Left lung (tissue), 10 donors: ENCODE data around the gene ACMSD. TPM values are rescaled to one million over a fixed set of nuclear protein-coding genes. Genes with fewer than 3 reads are reported as not detected.

Experiments used
- ATAC-seq: fragments of 200-7000 bp; cut with Tn5 transposase; one replicate; pipeline ENCODE4 v1.9.1; 2020; ENCODE audit warnings: moderate library complexity
- DNase-seq, 4 donors: peaks; one replicate each; pipeline ENCODE4 v3.0.0-alpha.2; 2013 to 2020
- H3K27ac ChIP-seq, 2 donors: fragments of 200-600 bp; sonication (generic) in 1 of 2; one replicate each; pipeline versions ENCODE4 v1.5.0 to v1.8.0; 2020 to 2021
- H3K27me3 ChIP-seq, 2 donors: fragments of 200-600 bp; sonication (generic) in 1 of 2; one replicate each; pipeline versions ENCODE4 v1.5.0 to v1.8.0; 2020 to 2021
- H3K36me3 ChIP-seq, 2 donors: fragments of 200-600 bp; sonication (generic) in 1 of 2; one replicate each; pipeline versions ENCODE4 v1.5.0 to v1.8.0; 2020 to 2021
- H3K4me1 ChIP-seq, 2 donors: fragments of 200-600 bp; one replicate each; pipeline ENCODE4 v1.8.0; 2021
- H3K4me3 ChIP-seq, 2 donors: fragments of 200-600 bp; sonication (generic) in 1 of 2; one replicate each; pipeline versions ENCODE4 v1.5.0 to v1.8.0; 2020 to 2021; ENCODE audit warnings: mild to moderate bottlenecking in 1 of 2
- H3K9me3 ChIP-seq, 2 donors: fragments of 200-600 bp; sonication (generic) in 1 of 2; one replicate each; pipeline versions ENCODE4 v1.5.0 to v1.8.0; 2020 to 2021
- intact Hi-C, 2 donors: fragments of 100-400 bp; cut with DNase I; formaldehyde crosslinking; loops; one replicate each; pipeline versions ENCODE4 v1.11.2 to v1.14.2; 2022
- polyA plus RNA-seq, 6 donors: library from polyadenylated mRNA; unstranded; fragments of 120-200 nt; gene quantifications; one replicate each; pipeline ENCODE4 v1.2.1, GENCODE V29; 2013; ENCODE audit not compliant: insufficient read length in 6 of 6
- total RNA-seq, 2 donors: library from RNA; stranded (reverse); fragmentation: NEBNext Ultra II Directional; extraction: Animal tissue kit (Norgen Biotek cat#: 25700); gene quantifications; one replicate each; pipeline ENCODE4 v1.2.1, GENCODE V29; 2021
- TF ChIP-seq, protein P1 (sequence below), 2 donors: fragments of 200-600 bp; sonication (generic) in 1 of 2; IDR thresholded peaks; one replicate each; pipeline versions ENCODE4 v1.5.0 to v1.8.0; 2021; ENCODE audit warnings: antibody characterized with exemption in 2 of 2
- donor health status: DM: no; HTN: yes; CAD: no.
- donor health status: DM: no; HTN: no; CAD: no.

ACMSD gene
- total and polyA plus RNA-seq, 8 donors = 1.0 to 2.0 (median 1.7) TPM; not detected in 2

DNA sequence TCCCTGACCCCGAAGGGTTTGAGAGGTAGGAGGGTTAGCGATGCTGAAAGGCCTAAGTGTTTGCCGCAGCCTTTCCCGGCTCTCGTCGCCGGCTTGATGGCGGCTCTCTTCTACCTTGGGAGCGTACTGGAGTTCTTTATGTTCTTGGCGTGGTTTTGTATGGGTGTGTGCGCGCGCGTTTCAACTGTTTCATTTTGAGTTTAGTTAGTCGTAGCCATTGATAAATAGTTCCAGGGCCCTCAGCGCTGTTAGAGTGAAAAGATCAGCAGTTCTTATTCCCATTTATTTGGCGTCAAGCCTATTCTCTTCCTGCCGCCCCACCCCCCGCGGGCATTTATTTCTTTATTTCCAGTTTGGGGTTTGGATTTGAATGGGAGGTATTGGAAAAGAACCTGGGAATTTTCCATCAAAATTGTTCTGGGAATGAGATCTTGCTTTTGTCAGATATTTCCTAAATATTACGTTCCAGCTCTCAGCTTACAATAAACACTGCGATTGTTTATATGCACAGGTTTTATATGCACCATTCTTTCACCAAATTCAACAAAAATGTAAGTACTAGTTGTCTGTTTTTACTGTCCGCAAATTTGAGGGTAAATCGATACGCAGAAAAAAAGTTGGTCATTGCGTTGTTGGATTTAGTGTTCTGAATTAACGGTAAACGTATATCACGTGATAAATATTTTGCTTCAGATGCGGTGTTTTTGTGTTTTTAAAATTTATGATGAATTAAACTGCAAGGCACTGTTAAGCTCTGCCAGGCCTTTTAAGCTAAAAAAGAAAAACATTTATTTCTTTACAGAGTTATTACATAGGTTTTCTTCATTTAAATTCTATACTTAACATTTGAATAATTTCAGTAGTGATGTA lies 81.2 kb downstream of the ACMSD start:
- no peaks in the 10 kb centered on the region for H3K27me3 ChIP-seq
- peak; percentile 6 for ATAC-seq
- peaks cover 0 to 9% of the 10 kb centered on the region in 2 donors for H3K36me3 ChIP-seq
- peak overlapping the region; percentile 98 to 99 for H3K27ac ChIP-seq
- TF ChIP-seq, protein P1, sequence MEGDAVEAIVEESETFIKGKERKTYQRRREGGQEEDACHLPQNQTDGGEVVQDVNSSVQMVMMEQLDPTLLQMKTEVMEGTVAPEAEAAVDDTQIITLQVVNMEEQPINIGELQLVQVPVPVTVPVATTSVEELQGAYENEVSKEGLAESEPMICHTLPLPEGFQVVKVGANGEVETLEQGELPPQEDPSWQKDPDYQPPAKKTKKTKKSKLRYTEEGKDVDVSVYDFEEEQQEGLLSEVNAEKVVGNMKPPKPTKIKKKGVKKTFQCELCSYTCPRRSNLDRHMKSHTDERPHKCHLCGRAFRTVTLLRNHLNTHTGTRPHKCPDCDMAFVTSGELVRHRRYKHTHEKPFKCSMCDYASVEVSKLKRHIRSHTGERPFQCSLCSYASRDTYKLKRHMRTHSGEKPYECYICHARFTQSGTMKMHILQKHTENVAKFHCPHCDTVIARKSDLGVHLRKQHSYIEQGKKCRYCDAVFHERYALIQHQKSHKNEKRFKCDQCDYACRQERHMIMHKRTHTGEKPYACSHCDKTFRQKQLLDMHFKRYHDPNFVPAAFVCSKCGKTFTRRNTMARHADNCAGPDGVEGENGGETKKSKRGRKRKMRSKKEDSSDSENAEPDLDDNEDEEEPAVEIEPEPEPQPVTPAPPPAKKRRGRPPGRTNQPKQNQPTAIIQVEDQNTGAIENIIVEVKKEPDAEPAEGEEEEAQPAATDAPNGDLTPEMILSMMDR (IDR thresholded peaks at IDR 0.05) = no peak
- intact Hi-C loops = no loop called here
- peak overlapping the region; percentile 97 for H3K4me3 ChIP-seq
- H3K4me1 ChIP-seq = peaks cover 22 to 55% of the 10 kb centered on the region in 2 donors
- no peaks in the 10 kb centered on the region for H3K9me3 ChIP-seq
- DNase-seq = peak in 1 of 4 donors; percentile 38

DNA sequence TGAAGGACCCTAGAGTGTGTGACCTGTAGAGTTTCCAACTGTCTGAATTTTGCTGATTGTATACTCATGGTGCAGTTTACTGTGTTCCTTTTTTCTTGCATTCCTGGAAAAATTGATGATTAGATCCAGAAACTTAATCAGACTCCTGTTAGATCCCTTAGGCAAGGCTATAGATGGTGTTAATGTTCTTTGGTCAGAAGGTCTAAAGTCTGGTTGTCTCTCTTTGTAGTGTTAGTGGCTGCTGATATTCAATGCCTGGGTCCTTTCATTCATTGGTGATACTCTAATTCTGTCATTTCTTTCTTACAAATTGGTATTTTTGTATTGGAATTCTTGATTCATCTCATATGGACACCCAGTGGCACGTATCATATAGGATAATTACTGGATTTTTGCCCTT lies 86.5 kb downstream of the ACMSD start:
- no peaks in the 10 kb centered on the region for H3K9me3 ChIP-seq
- peaks cover 0 to 21% of the 10 kb centered on the region in 2 donors for H3K36me3 ChIP-seq
- no peak overlapping the region for H3K27ac ChIP-seq
- H3K4me1 ChIP-seq = peaks cover 15 to 83% of the 10 kb centered on the region in 2 donors
- no peak for ATAC-seq
- TF ChIP-seq, protein P1 (IDR thresholded peaks at IDR 0.05) = no peak
- no peaks in the 10 kb centered on the region for H3K27me3 ChIP-seq
- DNase-seq = no peak
- intact Hi-C loops = no loop called here
- no peak overlapping the region for H3K4me3 ChIP-seq

DNA sequence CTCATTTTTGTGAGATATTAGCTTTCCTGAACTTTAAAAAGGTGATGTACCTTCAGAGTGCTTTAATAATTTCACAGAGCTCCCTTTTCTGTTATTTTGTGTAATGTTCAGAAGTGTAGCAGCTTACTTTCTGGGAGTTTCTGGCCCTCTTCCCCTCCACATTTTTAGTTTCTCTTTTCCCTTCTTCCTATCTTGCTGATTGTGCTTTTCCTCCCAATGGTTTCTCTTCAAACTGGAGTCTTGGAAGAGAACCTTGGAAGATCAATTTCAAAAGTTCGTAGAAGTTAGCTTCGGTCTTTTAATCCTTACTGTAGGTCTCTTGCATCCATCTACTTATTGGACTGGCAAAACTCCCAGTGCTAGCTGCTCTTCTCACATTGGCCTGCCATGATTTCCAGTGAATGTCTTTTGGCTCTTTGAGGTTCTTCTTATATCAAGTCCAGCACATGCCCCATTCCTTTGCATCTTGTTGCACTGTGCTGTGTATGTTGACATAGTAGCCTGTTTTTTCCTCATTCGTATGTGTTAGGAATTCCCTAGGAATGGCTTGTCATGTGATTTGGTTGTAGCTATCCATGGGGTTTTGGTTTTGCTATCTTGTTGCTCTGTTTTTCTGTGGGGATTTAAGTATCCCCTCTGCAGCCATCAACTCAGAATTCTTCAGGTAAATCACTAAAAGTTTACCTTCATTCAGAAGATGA lies 88.0 kb downstream of the ACMSD start:
- H3K27me3 ChIP-seq = no peaks in the 10 kb centered on the region
- H3K27ac ChIP-seq = no peak overlapping the region
- intact Hi-C loops = no loop called here
- H3K36me3 ChIP-seq = peaks cover 0 to 21% of the 10 kb centered on the region in 2 donors
- DNase-seq (no peak), ATAC-seq (peak; percentile 21)
- no peak overlapping the region for H3K4me3 ChIP-seq
- TF ChIP-seq, protein P1 (IDR thresholded peaks at IDR 0.05) = no peak
- H3K9me3 ChIP-seq = no peaks in the 10 kb centered on the region
- peaks cover under 1 to 77% of the 10 kb centered on the region in 2 donors for H3K4me1 ChIP-seq

DNA sequence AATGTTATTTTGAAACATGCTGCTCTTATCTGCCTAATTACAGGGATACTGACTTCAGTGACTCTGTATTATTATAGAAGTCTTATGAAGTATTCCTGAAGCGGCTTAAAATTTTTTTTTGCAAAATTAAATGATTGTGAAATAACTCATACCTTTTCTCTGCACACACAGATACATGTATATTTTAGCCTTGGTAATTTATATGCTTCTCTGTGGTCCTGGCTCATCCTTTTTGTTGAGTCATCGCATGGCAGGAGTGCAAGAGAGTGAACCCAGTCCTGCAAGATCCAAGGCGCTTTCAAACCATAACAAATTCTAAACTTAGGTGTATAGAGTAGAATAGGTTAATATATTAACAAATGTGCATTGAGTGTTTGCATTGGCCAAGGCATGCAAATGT lies 88.8 kb downstream of the ACMSD start:
- H3K4me1 ChIP-seq = peaks cover 0 to 76% of the 10 kb centered on the region in 2 donors
- H3K27ac ChIP-seq = no peak overlapping the region
- no peak for DNase-seq
- no peaks in the 10 kb centered on the region for H3K27me3 ChIP-seq
- no peaks in the 10 kb centered on the region for H3K9me3 ChIP-seq
- TF ChIP-seq, protein P1 (IDR thresholded peaks at IDR 0.05) = no peak
- H3K4me3 ChIP-seq = no peak overlapping the region
- intact Hi-C loops = no loop called here
- peaks cover 0 to 21% of the 10 kb centered on the region in 2 donors for H3K36me3 ChIP-seq
- ATAC-seq = peak; percentile 44
